ENCODE data around the gene SH3YL1. TPM values are rescaled to one million over a fixed set of nuclear protein-coding genes. Genes with fewer than 3 reads are reported as not detected.

The SH3YL1 gene
- total RNA-seq, 1 experiment from 2014 or later = 33.0 TPM

GRCh38 chr2:196406-196805, 67.4 kb downstream of the SH3YL1 start:
- intact Hi-C loops (cut with micrococcal nuclease; ENCODE audit: unreplicated experiment) = no loop called here
- Histone ChIP-seq H3K36me3 (ENCODE audit: insufficient read depth, low read length, poor library complexity, severe bottlenecking) (no peaks in the 10 kb centered on the region), H3K4me3 (ENCODE audit: low read depth, low read length, poor library complexity, severe bottlenecking) (no peak overlapping the region), H3K27ac (ENCODE audit: low read depth, low read length, poor library complexity, severe bottlenecking) (no peak overlapping the region), H3K27me3 (replicated peaks; ENCODE audit: insufficient read depth, low read depth, low read length, poor library complexity) (no peaks in the 10 kb centered on the region), H3K9me3 (ENCODE audit: low read depth, low read length, poor library complexity, severe bottlenecking) (no peaks in the 10 kb centered on the region), H3K4me1 (ENCODE audit: insufficient read depth, low read length, poor library complexity, severe bottlenecking) (no peaks in the 10 kb centered on the region)
- DNase-seq (ENCODE audit: low spot score) = no peak
- no peak for TF ChIP-seq EZH2 (IDR thresholded peaks at IDR 0.05; ENCODE audit: borderline replicate concordance, low read depth, low read length, poor library complexity, severe bottlenecking)
- TF ChIP-seq, protein P1, sequence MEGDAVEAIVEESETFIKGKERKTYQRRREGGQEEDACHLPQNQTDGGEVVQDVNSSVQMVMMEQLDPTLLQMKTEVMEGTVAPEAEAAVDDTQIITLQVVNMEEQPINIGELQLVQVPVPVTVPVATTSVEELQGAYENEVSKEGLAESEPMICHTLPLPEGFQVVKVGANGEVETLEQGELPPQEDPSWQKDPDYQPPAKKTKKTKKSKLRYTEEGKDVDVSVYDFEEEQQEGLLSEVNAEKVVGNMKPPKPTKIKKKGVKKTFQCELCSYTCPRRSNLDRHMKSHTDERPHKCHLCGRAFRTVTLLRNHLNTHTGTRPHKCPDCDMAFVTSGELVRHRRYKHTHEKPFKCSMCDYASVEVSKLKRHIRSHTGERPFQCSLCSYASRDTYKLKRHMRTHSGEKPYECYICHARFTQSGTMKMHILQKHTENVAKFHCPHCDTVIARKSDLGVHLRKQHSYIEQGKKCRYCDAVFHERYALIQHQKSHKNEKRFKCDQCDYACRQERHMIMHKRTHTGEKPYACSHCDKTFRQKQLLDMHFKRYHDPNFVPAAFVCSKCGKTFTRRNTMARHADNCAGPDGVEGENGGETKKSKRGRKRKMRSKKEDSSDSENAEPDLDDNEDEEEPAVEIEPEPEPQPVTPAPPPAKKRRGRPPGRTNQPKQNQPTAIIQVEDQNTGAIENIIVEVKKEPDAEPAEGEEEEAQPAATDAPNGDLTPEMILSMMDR (conservative IDR thresholded peaks at IDR 0.05; ENCODE audit: low read depth, low read length) = no peak
- BruUV-seq (replicated peaks) = no TSS peak
- POLR2A ChIA-PET (ENCODE audit: low non-redundant PET) = no interaction called here
- CTCF ChIA-PET = no interaction called here

DNA sequence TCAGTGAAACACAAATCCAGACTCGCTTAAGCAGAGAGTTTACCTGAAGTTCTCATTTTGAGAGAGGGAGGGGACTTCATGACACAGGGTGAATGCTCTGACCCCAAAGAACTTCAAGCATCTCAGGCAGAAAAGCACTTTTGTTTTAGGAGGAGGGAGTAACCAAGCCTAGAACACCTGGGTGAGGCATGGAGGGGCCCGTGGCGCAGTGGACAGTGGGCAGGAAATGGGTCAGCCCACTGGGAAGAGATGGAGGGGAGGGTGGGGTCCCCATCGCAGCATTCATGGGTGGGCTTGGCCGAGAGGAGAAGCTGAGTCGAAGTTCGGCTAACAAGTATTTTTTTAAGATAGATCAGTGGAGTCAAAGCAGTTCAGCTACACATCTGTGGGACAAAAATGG, 67.9 kb downstream of the SH3YL1 start:
- TF ChIP-seq, protein P1 (conservative IDR thresholded peaks at IDR 0.05; ENCODE audit: low read depth, low read length) = no peak
- TF ChIP-seq EZH2 (IDR thresholded peaks at IDR 0.05; ENCODE audit: borderline replicate concordance, low read depth, low read length, poor library complexity, severe bottlenecking) = no peak
- Histone ChIP-seq H3K9me3 (ENCODE audit: low read depth, low read length, poor library complexity, severe bottlenecking) (no peaks in the 10 kb centered on the region), H3K36me3 (ENCODE audit: insufficient read depth, low read length, poor library complexity, severe bottlenecking) (no peaks in the 10 kb centered on the region), H3K27me3 (replicated peaks; ENCODE audit: insufficient read depth, low read depth, low read length, poor library complexity) (no peaks in the 10 kb centered on the region), H3K4me3 (ENCODE audit: low read depth, low read length, poor library complexity, severe bottlenecking) (no peak overlapping the region), H3K27ac (ENCODE audit: low read depth, low read length, poor library complexity, severe bottlenecking) (no peak overlapping the region), H3K4me1 (ENCODE audit: insufficient read depth, low read length, poor library complexity, severe bottlenecking) (no peaks in the 10 kb centered on the region)
- POLR2A ChIA-PET (ENCODE audit: low non-redundant PET) = no interaction called here
- intact Hi-C loops (cut with micrococcal nuclease; ENCODE audit: unreplicated experiment) = no loop called here
- BruUV-seq (replicated peaks) = no TSS peak
- no peak for DNase-seq (ENCODE audit: low spot score)
- CTCF ChIA-PET = no interaction called here

- H3K4me1 ChIP-seq (ENCODE audit: insufficient read depth, low read length, poor library complexity, severe bottlenecking) = no peaks in the 10 kb centered on the region
- no peak for TF ChIP-seq EZH2 (IDR thresholded peaks at IDR 0.05; ENCODE audit: borderline replicate concordance, low read depth, low read length, poor library complexity, severe bottlenecking)
- TF ChIP-seq, protein P1 (conservative IDR thresholded peaks at IDR 0.05; ENCODE audit: low read depth, low read length) = no peak
- no peak for DNase-seq (ENCODE audit: low spot score)
- H3K36me3 ChIP-seq (ENCODE audit: insufficient read depth, low read length, poor library complexity, severe bottlenecking) = no peaks in the 10 kb centered on the region
- CTCF ChIA-PET = no interaction called here
- POLR2A ChIA-PET (ENCODE audit: low non-redundant PET) = no interaction called here
- H3K4me3 ChIP-seq (ENCODE audit: low read depth, low read length, poor library complexity, severe bottlenecking) = no peak overlapping the region
- H3K9me3 ChIP-seq (ENCODE audit: low read depth, low read length, poor library complexity, severe bottlenecking) = no peaks in the 10 kb centered on the region
- no peak overlapping the region for H3K27ac ChIP-seq (ENCODE audit: low read depth, low read length, poor library complexity, severe bottlenecking)
- H3K27me3 ChIP-seq (replicated peaks; ENCODE audit: insufficient read depth, low read depth, low read length, poor library complexity) = no peaks in the 10 kb centered on the region
- BruUV-seq (replicated peaks) = no TSS peak
- intact Hi-C loops (cut with micrococcal nuclease; ENCODE audit: unreplicated experiment) = no loop called here
These were observed 70.6 kb downstream of the SH3YL1 start for GRCh38 chr2:193141-193671.

Measured in A673 (cell line).